ENCODE data around the gene TMEM144. TPM values are rescaled to one million over a fixed set of nuclear protein-coding genes. Genes with fewer than 3 reads are reported as not detected.

TMEM144 gene
- total RNA-seq, 1 donor from 2014 or later = 7.6 TPM

DNA sequence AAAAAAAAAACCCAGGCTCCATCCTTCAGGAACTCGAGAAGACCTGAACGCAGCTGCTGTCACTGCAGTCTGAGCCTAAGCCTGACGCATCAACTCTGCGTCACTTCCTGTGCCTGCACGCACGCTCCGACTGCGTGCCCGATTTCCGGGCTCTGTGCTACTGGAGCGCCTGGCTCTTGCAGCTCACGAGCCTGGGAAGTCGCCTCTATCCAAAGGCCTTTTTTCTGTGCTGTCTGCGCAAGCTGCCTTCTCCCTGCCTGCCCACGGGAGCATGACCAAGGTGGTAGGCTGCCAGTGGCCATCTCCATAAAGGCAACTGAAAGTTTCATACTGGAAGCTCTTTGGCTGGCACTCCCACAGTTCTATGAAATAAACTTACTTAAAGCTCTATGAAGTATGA lies 27.6 kb upstream of the TMEM144 start:
- Mint-ChIP-seq H3K36me3 (ENCODE audit: low read depth, unreplicated experiment) (no peaks in the 10 kb centered on the region), H3K4me1 (ENCODE audit: low read depth, unreplicated experiment) (no peaks in the 10 kb centered on the region), H3K27ac (ENCODE audit: unreplicated experiment) (no peak overlapping the region), H3K9me3 (ENCODE audit: unreplicated experiment) (peaks cover 2% of the 10 kb centered on the region), H3K4me3 (ENCODE audit: unreplicated experiment) (no peak overlapping the region), H3K27me3 (ENCODE audit: low read depth, unreplicated experiment) (no peaks in the 10 kb centered on the region)
- Histone ChIP-seq H3K4me3 (ENCODE audit: insufficient read depth, low read depth, low read length) (no peak overlapping the region), H3K9ac (ENCODE audit: low read length) (no peak overlapping the region), H3K4me1 (ENCODE audit: insufficient read depth, low read length) (no peaks in the 10 kb centered on the region), H4K20me1 (ENCODE audit: insufficient read depth, low read length) (no peaks in the 10 kb centered on the region), H3K79me2 (ENCODE audit: insufficient read depth, low read length) (no peaks in the 10 kb centered on the region), H3K4me2 (ENCODE audit: low read length) (no peak overlapping the region), H3K27me3 (ENCODE audit: insufficient read depth, low read length) (no peaks in the 10 kb centered on the region), H2AFZ (ENCODE audit: low read depth, low read length) (no peak overlapping the region), H3K36me3 (ENCODE audit: insufficient read depth, low read length) (no peaks in the 10 kb centered on the region), H3K9me3 (ENCODE audit: insufficient read depth, low read depth, low read length) (no peaks in the 10 kb centered on the region), H3K27ac (ENCODE audit: low read depth, low read length) (no peak overlapping the region)
- FAIRE-seq (no peak), DNase-seq (ENCODE audit: low read depth) (no peak)
- TF ChIP-seq, protein P1, sequence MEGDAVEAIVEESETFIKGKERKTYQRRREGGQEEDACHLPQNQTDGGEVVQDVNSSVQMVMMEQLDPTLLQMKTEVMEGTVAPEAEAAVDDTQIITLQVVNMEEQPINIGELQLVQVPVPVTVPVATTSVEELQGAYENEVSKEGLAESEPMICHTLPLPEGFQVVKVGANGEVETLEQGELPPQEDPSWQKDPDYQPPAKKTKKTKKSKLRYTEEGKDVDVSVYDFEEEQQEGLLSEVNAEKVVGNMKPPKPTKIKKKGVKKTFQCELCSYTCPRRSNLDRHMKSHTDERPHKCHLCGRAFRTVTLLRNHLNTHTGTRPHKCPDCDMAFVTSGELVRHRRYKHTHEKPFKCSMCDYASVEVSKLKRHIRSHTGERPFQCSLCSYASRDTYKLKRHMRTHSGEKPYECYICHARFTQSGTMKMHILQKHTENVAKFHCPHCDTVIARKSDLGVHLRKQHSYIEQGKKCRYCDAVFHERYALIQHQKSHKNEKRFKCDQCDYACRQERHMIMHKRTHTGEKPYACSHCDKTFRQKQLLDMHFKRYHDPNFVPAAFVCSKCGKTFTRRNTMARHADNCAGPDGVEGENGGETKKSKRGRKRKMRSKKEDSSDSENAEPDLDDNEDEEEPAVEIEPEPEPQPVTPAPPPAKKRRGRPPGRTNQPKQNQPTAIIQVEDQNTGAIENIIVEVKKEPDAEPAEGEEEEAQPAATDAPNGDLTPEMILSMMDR (IDR thresholded peaks at IDR 0.05; ENCODE audit: insufficient read depth, low read depth, low read length) = no peak
- no peak for TF ChIP-seq EZH2 (IDR thresholded peaks at IDR 0.05; ENCODE audit: insufficient read depth, low read length)

DNA sequence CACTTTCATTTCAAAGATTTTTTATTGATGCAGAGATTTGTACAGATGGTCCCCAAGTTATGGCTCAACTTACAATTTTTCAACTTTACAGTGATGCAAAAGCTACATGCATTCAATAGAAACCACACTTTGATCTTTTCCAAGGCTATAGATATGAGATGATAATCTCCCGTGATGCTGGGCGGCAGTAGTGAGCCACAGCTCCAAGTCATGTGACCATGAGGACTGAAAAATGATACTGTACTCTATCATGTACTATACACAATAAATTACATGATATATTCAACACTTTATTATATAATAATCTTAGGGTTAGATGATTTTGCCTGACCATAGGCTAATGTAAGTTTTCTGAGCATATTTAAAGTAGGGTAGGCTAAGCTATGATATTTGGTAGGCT lies 23.5 kb upstream of the TMEM144 start:
- Histone ChIP-seq H3K79me2 (ENCODE audit: insufficient read depth, low read length) (no peaks in the 10 kb centered on the region), H3K4me3 (ENCODE audit: insufficient read depth, low read depth, low read length) (no peak overlapping the region), H3K4me1 (ENCODE audit: insufficient read depth, low read length) (no peaks in the 10 kb centered on the region), H3K36me3 (ENCODE audit: insufficient read depth, low read length) (no peaks in the 10 kb centered on the region), H3K9me3 (ENCODE audit: insufficient read depth, low read depth, low read length) (no peaks in the 10 kb centered on the region), H3K27me3 (ENCODE audit: insufficient read depth, low read length) (no peaks in the 10 kb centered on the region), H3K9ac (ENCODE audit: low read length) (no peak overlapping the region), H2AFZ (ENCODE audit: low read depth, low read length) (no peak overlapping the region), H3K4me2 (ENCODE audit: low read length) (no peak overlapping the region), H3K27ac (ENCODE audit: low read depth, low read length) (no peak overlapping the region), H4K20me1 (ENCODE audit: insufficient read depth, low read length) (no peaks in the 10 kb centered on the region)
- H3K27me3 Mint-ChIP-seq (ENCODE audit: low read depth, unreplicated experiment) = no peaks in the 10 kb centered on the region
- FAIRE-seq (no peak), DNase-seq (ENCODE audit: low read depth) (no peak)
- TF ChIP-seq EZH2 (IDR thresholded peaks at IDR 0.05; ENCODE audit: insufficient read depth, low read length) = no peak
- TF ChIP-seq, protein P1 (IDR thresholded peaks at IDR 0.05; ENCODE audit: insufficient read depth, low read depth, low read length) = no peak
- H3K4me1 Mint-ChIP-seq (ENCODE audit: low read depth, unreplicated experiment) = no peaks in the 10 kb centered on the region
- no peak overlapping the region for H3K27ac Mint-ChIP-seq (ENCODE audit: unreplicated experiment)
- H3K4me3 Mint-ChIP-seq (ENCODE audit: unreplicated experiment) = no peak overlapping the region
- no peaks in the 10 kb centered on the region for H3K36me3 Mint-ChIP-seq (ENCODE audit: low read depth, unreplicated experiment)
- H3K9me3 Mint-ChIP-seq (ENCODE audit: unreplicated experiment) = peaks cover 2% of the 10 kb centered on the region

DNA sequence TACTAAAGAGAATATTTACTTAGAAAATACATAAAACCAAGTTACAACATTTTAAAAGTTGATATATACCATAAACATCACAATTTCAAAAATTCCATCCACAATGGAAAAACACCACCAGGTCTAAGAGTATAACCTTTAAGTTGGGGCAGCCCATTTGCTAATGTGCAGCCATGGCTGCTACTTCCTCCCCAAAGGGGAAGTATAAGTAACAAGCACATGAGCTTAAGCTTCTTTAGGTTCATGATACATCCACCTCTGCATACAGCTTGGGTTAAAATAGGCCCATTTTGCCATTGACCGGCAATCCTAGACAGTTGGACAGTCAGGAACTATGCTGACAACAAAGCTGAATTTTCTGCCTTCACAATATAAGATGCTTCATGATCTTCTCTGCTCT lies 20.9 kb upstream of the TMEM144 start:
- TF ChIP-seq EZH2 (IDR thresholded peaks at IDR 0.05; ENCODE audit: insufficient read depth, low read length) = no peak
- TF ChIP-seq, protein P1 (IDR thresholded peaks at IDR 0.05; ENCODE audit: insufficient read depth, low read depth, low read length) = no peak
- Mint-ChIP-seq H3K4me1 (ENCODE audit: low read depth, unreplicated experiment) (no peaks in the 10 kb centered on the region), H3K4me3 (ENCODE audit: unreplicated experiment) (no peak overlapping the region), H3K27ac (ENCODE audit: unreplicated experiment) (no peak overlapping the region), H3K27me3 (ENCODE audit: low read depth, unreplicated experiment) (no peaks in the 10 kb centered on the region), H3K36me3 (ENCODE audit: low read depth, unreplicated experiment) (no peaks in the 10 kb centered on the region), H3K9me3 (ENCODE audit: unreplicated experiment) (peaks cover 2% of the 10 kb centered on the region)
- no peak overlapping the region for H3K27ac ChIP-seq (ENCODE audit: low read depth, low read length)
- no peak overlapping the region for H3K4me2 ChIP-seq (ENCODE audit: low read length)
- H3K4me3 ChIP-seq (ENCODE audit: insufficient read depth, low read depth, low read length) = no peak overlapping the region
- H2AFZ ChIP-seq (ENCODE audit: low read depth, low read length) = no peak overlapping the region
- H3K27me3 ChIP-seq (ENCODE audit: insufficient read depth, low read length) = no peaks in the 10 kb centered on the region
- H3K9me3 ChIP-seq (ENCODE audit: insufficient read depth, low read depth, low read length) = no peaks in the 10 kb centered on the region
- no peaks in the 10 kb centered on the region for H4K20me1 ChIP-seq (ENCODE audit: insufficient read depth, low read length)
- FAIRE-seq (no peak), DNase-seq (ENCODE audit: low read depth) (no peak)
- H3K36me3 ChIP-seq (ENCODE audit: insufficient read depth, low read length) = no peaks in the 10 kb centered on the region
- no peaks in the 10 kb centered on the region for H3K4me1 ChIP-seq (ENCODE audit: insufficient read depth, low read length)
- no peaks in the 10 kb centered on the region for H3K79me2 ChIP-seq (ENCODE audit: insufficient read depth, low read length)
- no peak overlapping the region for H3K9ac ChIP-seq (ENCODE audit: low read length)
